Measurements from ENCODE around the gene RAC2. TPM values are rescaled to one million over a fixed set of nuclear protein-coding genes. Genes with fewer than 3 reads are reported as not detected.

RAC2 gene
- total and polyA plus RNA-seq, 9 of the 15 experiments (the other 6 are each of a cell fraction or from before 2014, with no cell fraction given), result 22.7 to 103 (median 43.3) TPM

GRCh38 chr22:37199760-37200108, 44.3 kb downstream of the RAC2 start (continued):
- TF ChIP-seq MYBL2 (IDR thresholded peaks at IDR 0.05; ENCODE audit: low read depth) (no peak), MYBL2 (CRISPR knock-in tag; IDR thresholded peaks at IDR 0.05; ENCODE audit: borderline replicate concordance) (no peak), HBP1 (CRISPR knock-in tag; IDR thresholded peaks at IDR 0.05) (no peak), KDM2B (CRISPR knock-in tag; IDR thresholded peaks at IDR 0.05) (no peak), NCOR1 (IDR thresholded peaks at IDR 0.05) (no peak), ATF1 (CRISPR knock-in tag; IDR thresholded peaks at IDR 0.05) (no peak), ATF1 (tag; IDR thresholded peaks at IDR 0.05) (peak; percentile 39; the same call in 1 of the 2 replicates), DDX20 (tag; IDR thresholded peaks at IDR 0.05; ENCODE audit: low read depth) (no peak), HNRNPLL (IDR thresholded peaks at IDR 0.05; ENCODE audit: low read depth, low read length, poor library complexity, severe bottlenecking) (no peak), GTF2B (IDR thresholded peaks at IDR 0.05; ENCODE audit: extremely low read depth, insufficient read length) (no peak), AFF1 (IDR thresholded peaks at IDR 0.05; ENCODE audit: low read depth in 1 of 2, partially characterized antibody in 2 of 2) (peak in 1 of 2 experiments; percentile 69), IRF2 (CRISPR knock-in tag; IDR thresholded peaks at IDR 0.05) (no peak), NCOA1 (IDR thresholded peaks at IDR 0.05; ENCODE audit: low read depth) (no peak), ZNF445 (CRISPR knock-in tag; IDR thresholded peaks at IDR 0.05; ENCODE audit: low read depth) (no peak), PHF8 (IDR thresholded peaks at IDR 0.05; ENCODE audit: borderline replicate concordance, low read length) (peak; percentile 22; the same call in 1 of the 2 replicates), AFF4 (CRISPR knock-in tag; IDR thresholded peaks at IDR 0.05) (no peak), CREB3L1 (IDR thresholded peaks at IDR 0.05; ENCODE audit: borderline replicate concordance, low read depth) (no peak; the same call in none of the 2 replicates), PPARD (CRISPR knock-in tag; IDR thresholded peaks at IDR 0.05) (no peak)

All from K562 (cell line).